Parathyroid adenoma (tissue), 2 donors: ENCODE data around the gene RER1.

Experiments used
- H2AFZ ChIP-seq: fragments of 300-600 bp; sonication (generic); one replicate; pipeline ENCODE4 v1.7.0; 2017; ENCODE audit warnings: antibody characterized with exemption, mild to moderate bottlenecking
- H3K27ac ChIP-seq: fragments of 300-600 bp; sonication (generic); one replicate; pipeline ENCODE4 v1.7.0; 2017
- H3K27me3 ChIP-seq: fragments of 300-600 bp; sonication (generic); one replicate; pipeline ENCODE4 v1.7.0; 2017; ENCODE audit warnings: low read length; ENCODE audit not compliant: control insufficient read depth, insufficient read depth
- H3K36me3 ChIP-seq: fragments of 300-600 bp; sonication (generic); one replicate; pipeline ENCODE4 v1.7.0; 2017; ENCODE audit warnings: low read length; ENCODE audit not compliant: control insufficient read depth, insufficient read depth
- H3K4me1 ChIP-seq: fragments of 300-600 bp; sonication (generic); one replicate; pipeline ENCODE4 v1.7.0; 2017; ENCODE audit warnings: control low read depth
- H3K4me2 ChIP-seq: fragments of 300-600 bp; sonication (generic); one replicate; pipeline ENCODE4 v1.7.0; 2017; ENCODE audit warnings: low read length
- H3K4me3 ChIP-seq: fragments of 300-600 bp; sonication (generic); one replicate; pipeline ENCODE4 v1.7.0; 2017; ENCODE audit warnings: low read depth, low read length
- H3K79me2 ChIP-seq: fragments of 300-600 bp; sonication (generic); one replicate; pipeline ENCODE4 v1.7.0; 2017; ENCODE audit warnings: control low read depth
- H3K9ac ChIP-seq: fragments of 300-600 bp; sonication (generic); one replicate; pipeline ENCODE4 v1.7.0; 2017; ENCODE audit warnings: mild to moderate bottlenecking
- H3K9me3 ChIP-seq: fragments of 300-600 bp; sonication (generic); one replicate; pipeline ENCODE4 v1.7.0; 2017; ENCODE audit warnings: low read length; ENCODE audit not compliant: control insufficient read depth
- CTCF ChIP-seq: fragments of 300-600 bp; sonication (generic); IDR thresholded peaks from one replicate; pipeline ENCODE4 v1.7.0; 2017; ENCODE audit warnings: antibody characterized with exemption, mild to moderate bottlenecking
- donor health status: primary hyperparathyroidism.

The RER1 gene

GRCh38 chr1:2350911-2351655 is 40.6 kb upstream of the RER1 start:
- no peak overlapping the region for H2AFZ ChIP-seq
- no peaks in the 10 kb centered on the region for H3K79me2 ChIP-seq
- no peak for TF ChIP-seq CTCF
- H3K27ac ChIP-seq = no peak overlapping the region
- H3K4me2 ChIP-seq = no peak overlapping the region
- no peak overlapping the region for H3K4me3 ChIP-seq
- no peaks in the 10 kb centered on the region for H3K36me3 ChIP-seq
- no peaks in the 10 kb centered on the region for H3K27me3 ChIP-seq
- H3K9me3 ChIP-seq = no peaks in the 10 kb centered on the region
- H3K9ac ChIP-seq = no peak overlapping the region
- H3K4me1 ChIP-seq = no peaks in the 10 kb centered on the region

- H3K4me3 ChIP-seq = no peak overlapping the region
- H3K4me1 ChIP-seq = no peaks in the 10 kb centered on the region
- H3K79me2 ChIP-seq = no peaks in the 10 kb centered on the region
- no peak overlapping the region for H2AFZ ChIP-seq
- no peak for TF ChIP-seq CTCF
- no peaks in the 10 kb centered on the region for H3K9me3 ChIP-seq
- no peak overlapping the region for H3K27ac ChIP-seq
- no peak overlapping the region for H3K9ac ChIP-seq
- no peak overlapping the region for H3K4me2 ChIP-seq
- H3K27me3 ChIP-seq = no peaks in the 10 kb centered on the region
- no peaks in the 10 kb centered on the region for H3K36me3 ChIP-seq
These were observed 39.9 kb upstream of the RER1 start for GRCh38 chr1:2351723-2352122.

- no peak overlapping the region for H3K9ac ChIP-seq
- H3K36me3 ChIP-seq = no peaks in the 10 kb centered on the region
- H3K4me2 ChIP-seq = no peak overlapping the region
- H2AFZ ChIP-seq = no peak overlapping the region
- H3K4me1 ChIP-seq = no peaks in the 10 kb centered on the region
- H3K4me3 ChIP-seq = no peak overlapping the region
- H3K79me2 ChIP-seq = no peaks in the 10 kb centered on the region
- H3K27me3 ChIP-seq = no peaks in the 10 kb centered on the region
- no peak overlapping the region for H3K27ac ChIP-seq
- no peak for TF ChIP-seq CTCF
- H3K9me3 ChIP-seq = no peaks in the 10 kb centered on the region
These were observed 39.2 kb upstream of the RER1 start for GRCh38 chr1:2352341-2352896.

GRCh38 chr1:2352897-2353550 is 38.6 kb upstream of the RER1 start:
- Histone ChIP-seq H2AFZ (no peak overlapping the region), H3K27ac (no peak overlapping the region), H3K9me3 (no peaks in the 10 kb centered on the region), H3K9ac (no peak overlapping the region), H3K27me3 (no peaks in the 10 kb centered on the region), H3K36me3 (no peaks in the 10 kb centered on the region), H3K4me1 (no peaks in the 10 kb centered on the region), H3K4me3 (no peak overlapping the region), H3K79me2 (no peaks in the 10 kb centered on the region), H3K4me2 (no peak overlapping the region)
- TF ChIP-seq CTCF = no peak
